Duodenal mucosa (tissue), 2 donors: ENCODE measurements around the gene NMUR1.

Source experiments
- H3K27ac ChIP-seq: one replicate; pipeline ENCODE4 v1.7.0; 2013; ENCODE audit warnings: low read depth, low read length
- H3K27me3 ChIP-seq, 2 donors: one replicate each; pipeline ENCODE4 v1.7.0; 2013; ENCODE audit warnings: low read length in 2 of 2, control low read depth in 1 of 2; ENCODE audit not compliant: insufficient read depth in 2 of 2, control insufficient read depth in 1 of 2
- H3K36me3 ChIP-seq, 2 donors: one replicate each; pipeline ENCODE4 v1.7.0; 2013; ENCODE audit warnings: low read length in 2 of 2, control low read depth in 1 of 2; ENCODE audit not compliant: insufficient read depth in 2 of 2, control insufficient read depth in 1 of 2
- H3K4me1 ChIP-seq, 2 donors: one replicate each; pipeline ENCODE4 v1.7.0; 2013; ENCODE audit warnings: low read length in 2 of 2, control low read depth in 1 of 2; ENCODE audit not compliant: insufficient read depth in 2 of 2, control insufficient read depth in 1 of 2
- H3K4me3 ChIP-seq, 2 donors: one replicate each; pipeline ENCODE4 v1.7.0; 2013; ENCODE audit warnings: low read length in 2 of 2, low read depth in 1 of 2
- H3K9ac ChIP-seq, 2 donors: one replicate each; pipeline ENCODE4 v1.7.0; 2013; ENCODE audit warnings: low read length in 2 of 2, low read depth in 1 of 2
- H3K9me3 ChIP-seq, 2 donors: one replicate each; pipeline ENCODE4 v1.7.0; 2013; ENCODE audit warnings: low read length in 2 of 2, control low read depth in 1 of 2; ENCODE audit not compliant: control insufficient read depth in 1 of 2

NMUR1 gene

GRCh38 chr2:231554327-231554726 lies 24.1 kb upstream of the NMUR1 start:
- Histone ChIP-seq H3K4me1 (peaks cover 20 to 21% of the 10 kb centered on the region in 2 donors), H3K4me3 (peak overlapping the region; percentile 44 to 59), H3K27me3 (no peaks in the 10 kb centered on the region)

GRCh38 chr2:231552752-231553151 lies 22.5 kb upstream of the NMUR1 start:
- Histone ChIP-seq H3K4me1 (peaks cover 20% of the 10 kb centered on the region in 2 donors), H3K4me3 (no peak overlapping the region)

More at GRCh38 chr2:231554327-231554726, 24.1 kb upstream of the NMUR1 start:
- no peaks in the 10 kb centered on the region for H3K36me3 ChIP-seq
- H3K27ac ChIP-seq: peak overlapping the region; percentile 70
- H3K9ac ChIP-seq: peak overlapping the region; percentile 24 to 63
- peaks cover 0 to 4% of the 10 kb centered on the region in 2 donors for H3K9me3 ChIP-seq

GRCh38 chr2:231549446-231550239 lies 19.4 kb upstream of the NMUR1 start:
- Histone ChIP-seq H3K36me3 (no peaks in the 10 kb centered on the region), H3K27me3 (no peaks in the 10 kb centered on the region), H3K4me1 (peaks cover 17 to 19% of the 10 kb centered on the region in 2 donors), H3K9me3 (peaks cover 0 to 4% of the 10 kb centered on the region in 2 donors), H3K9ac (no peak overlapping the region), H3K4me3 (no peak overlapping the region), H3K27ac (no peak overlapping the region)

More at GRCh38 chr2:231552752-231553151, 22.5 kb upstream of the NMUR1 start:
- Histone ChIP-seq H3K27ac (no peak overlapping the region), H3K9ac (no peak overlapping the region), H3K36me3 (no peaks in the 10 kb centered on the region), H3K9me3 (peaks cover 0 to 4% of the 10 kb centered on the region in 2 donors), H3K27me3 (no peaks in the 10 kb centered on the region)

GRCh38 chr2:231548752-231549151 lies 18.5 kb upstream of the NMUR1 start:
- no peaks in the 10 kb centered on the region for H3K27me3 ChIP-seq
- H3K27ac ChIP-seq: no peak overlapping the region
- no peak overlapping the region for H3K4me3 ChIP-seq
- peaks cover 0 to 4% of the 10 kb centered on the region in 2 donors for H3K9me3 ChIP-seq
- no peaks in the 10 kb centered on the region for H3K36me3 ChIP-seq
- H3K4me1 ChIP-seq: peaks cover 11 to 14% of the 10 kb centered on the region in 2 donors
- H3K9ac ChIP-seq: no peak overlapping the region

GRCh38 chr2:231547315-231548110 lies 17.3 kb upstream of the NMUR1 start:
- no peak overlapping the region for H3K9ac ChIP-seq
- peaks cover 11 to 14% of the 10 kb centered on the region in 2 donors for H3K4me1 ChIP-seq
- H3K27me3 ChIP-seq: no peaks in the 10 kb centered on the region
- no peak overlapping the region for H3K27ac ChIP-seq
- no peaks in the 10 kb centered on the region for H3K36me3 ChIP-seq
- H3K9me3 ChIP-seq: peaks cover under 1 to 4% of the 10 kb centered on the region in 2 donors
- no peak overlapping the region for H3K4me3 ChIP-seq

GRCh38 chr2:231546014-231546715 lies 15.9 kb upstream of the NMUR1 start:
- Histone ChIP-seq H3K27me3 (no peaks in the 10 kb centered on the region), H3K4me3 (no peak overlapping the region), H3K9ac (no peak overlapping the region), H3K27ac (no peak overlapping the region), H3K4me1 (peaks cover 11 to 14% of the 10 kb centered on the region in 2 donors), H3K9me3 (peaks cover 4% of the 10 kb centered on the region in 2 donors), H3K36me3 (no peaks in the 10 kb centered on the region)

- H3K9ac ChIP-seq: no peak overlapping the region
- H3K4me3 ChIP-seq: peak overlapping the region in 1 of 2 donors; percentile 41
- no peak overlapping the region for H3K27ac ChIP-seq
- peaks cover 11 to 14% of the 10 kb centered on the region in 2 donors for H3K4me1 ChIP-seq
- H3K36me3 ChIP-seq: no peaks in the 10 kb centered on the region
- no peaks in the 10 kb centered on the region for H3K27me3 ChIP-seq
- peaks cover 4% of the 10 kb centered on the region in 2 donors for H3K9me3 ChIP-seq
These were observed 15.1 kb upstream of the NMUR1 start for GRCh38 chr2:231545105-231545902.

GRCh38 chr2:231542136-231542535 lies 11.9 kb upstream of the NMUR1 start:
- Histone ChIP-seq H3K9me3 (peaks cover 4% of the 10 kb centered on the region in 2 donors), H3K36me3 (no peaks in the 10 kb centered on the region), H3K27ac (no peak overlapping the region)

GRCh38 chr2:231541645-231542044 lies 11.4 kb upstream of the NMUR1 start:
- peaks cover 4% of the 10 kb centered on the region in 2 donors for H3K9me3 ChIP-seq
- H3K27me3 ChIP-seq: no peaks in the 10 kb centered on the region
- H3K27ac ChIP-seq: no peak overlapping the region
- H3K4me1 ChIP-seq: peaks cover 11 to 14% of the 10 kb centered on the region in 2 donors
- no peaks in the 10 kb centered on the region for H3K36me3 ChIP-seq
- H3K4me3 ChIP-seq: no peak overlapping the region
- no peak overlapping the region for H3K9ac ChIP-seq

More at GRCh38 chr2:231542136-231542535, 11.9 kb upstream of the NMUR1 start:
- Histone ChIP-seq H3K4me1 (peaks cover 11 to 14% of the 10 kb centered on the region in 2 donors), H3K27me3 (no peaks in the 10 kb centered on the region), H3K4me3 (no peak overlapping the region), H3K9ac (no peak overlapping the region)
